ENCODE measurements around the gene ADAMTS14.

GRCh38 chr10:70683601-70683934 is 11.3 kb downstream of the ADAMTS14 start:
- TF ChIP-seq POLR2A (IDR thresholded peaks at IDR 0.05; ENCODE audit: low read length) (no peak), GATA1 (IDR thresholded peaks at IDR 0.05; ENCODE audit: low read depth, low read length) (no peak)

All from erythroblast (primary cell).